SK-N-SH (cell line): Measurements from ENCODE around the gene MAPRE2. TPM values are rescaled to one million over a fixed set of nuclear protein-coding genes. Genes with fewer than 3 reads are reported as not detected.

Source experiments
- CTCF ChIA-PET: fragments of 300-600, 350-600 bp; formaldehyde crosslinking; extraction: SDS; loops from one replicate; lab custom pipeline; 2021; lab: Yijun Ruan, JAX
- POLR2A ChIA-PET: fragments of 350-600 bp; sonication (Branson Sonifier 250); formaldehyde crosslinking; extraction: SDS; loops from one replicate; lab custom pipeline; 2020; ENCODE audit warnings: antibody characterized with exemption, inconsistent platforms; lab: Yijun Ruan, JAX
- DNase-seq: peaks from one replicate; pipeline ENCODE4 v3.0.0; 2012
- H2AFZ ChIP-seq: fragments of 200-600 bp; sonication (generic); 2 replicates; pipeline ENCODE4 v1.8.1; 2016; ENCODE audit warnings: antibody characterized with exemption, mild to moderate bottlenecking, low read depth
- H3F3A ChIP-seq: fragments of 200-600 bp; sonication (generic); replicated peaks from 2 replicates; pipeline ENCODE3; 2016; ENCODE audit warnings: antibody characterized with exemption, mild to moderate bottlenecking; ENCODE audit not compliant: insufficient read depth
- H3K27ac ChIP-seq, 2 experiments: fragments of 200-500 bp in 1 of 2; fragments of 200-600 bp in 1 of 2; sonication (Bioruptor generic) in 1 of 2; sonication (generic), shearing (Covaris generic) in 1 of 2; 2 replicates each; pipeline versions ENCODE4 v1.5.1 to v1.6.1; 2014 to 2016; ENCODE audit warnings: low read depth in 2 of 2, inconsistent platforms in 1 of 2, low read length in 1 of 2, mild to moderate bottlenecking in 1 of 2, mixed read lengths in 1 of 2
- H3K27me3 ChIP-seq: fragments of 200-600 bp; sonication (generic), shearing (Covaris generic); 2 replicates; pipeline ENCODE4 v1.6.1; 2016; ENCODE audit warnings: mixed run types; ENCODE audit not compliant: insufficient read depth
- H3K36me3 ChIP-seq, 2 experiments: fragments of 200-500 bp in 1 of 2; fragments of 200-600 bp in 1 of 2; sonication (Bioruptor generic) in 1 of 2; sonication (generic) in 1 of 2; replicated peaks in 1 of 2; 2 replicates each; pipeline versions ENCODE3 to v1.5.1; 2014 to 2016; ENCODE audit warnings: low read length in 1 of 2, mild to moderate bottlenecking in 1 of 2; ENCODE audit not compliant: insufficient read depth in 2 of 2, control insufficient read depth in 1 of 2
- H3K4me1 ChIP-seq, 2 experiments: fragments of 200-500 bp in 1 of 2; fragments of 200-600 bp in 1 of 2; sonication (Bioruptor generic) in 1 of 2; sonication (generic), shearing (Covaris generic) in 1 of 2; 2 replicates each; pipeline versions ENCODE4 v1.5.1 to v1.6.1; 2014 to 2016; ENCODE audit warnings: low read depth in 1 of 2, low read length in 1 of 2, mixed run types in 1 of 2; ENCODE audit not compliant: insufficient read depth in 2 of 2, control insufficient read depth in 1 of 2
- H3K4me2 ChIP-seq: fragments of 200-600 bp; sonication (generic), shearing (Covaris generic); 2 replicates; pipeline ENCODE4 v1.6.1; 2017; ENCODE audit warnings: mixed run types
- H3K4me3 ChIP-seq, 2 experiments: fragments of 200-500 bp in 1 of 2; fragments of 200-600 bp in 1 of 2; sonication (Bioruptor generic) in 1 of 2; sonication (generic), shearing (Covaris generic) in 1 of 2; 2 replicates each; pipeline versions ENCODE4 v1.5.1 to v1.8.1; 2014 to 2016; ENCODE audit warnings: low read depth in 2 of 2, inconsistent platforms in 1 of 2, low read length in 1 of 2, mild to moderate bottlenecking in 1 of 2, mixed read lengths in 1 of 2, moderate library complexity in 1 of 2
- H3K79me2 ChIP-seq: fragments of 200-600 bp; sonication (generic); 2 replicates; pipeline ENCODE4 v1.8.1; 2017; ENCODE audit warnings: mild to moderate bottlenecking; ENCODE audit not compliant: insufficient read depth
- H3K9ac ChIP-seq: fragments of 200-600 bp; sonication (generic); 2 replicates; pipeline ENCODE4 v1.6.1; 2017; ENCODE audit warnings: mixed run types
- H3K9me2 ChIP-seq: fragments of 200-600 bp; sonication (generic); 2 replicates; pipeline ENCODE4 v1.6.1; 2017; ENCODE audit warnings: mixed run types
- H3K9me3 ChIP-seq: fragments of 200-600 bp; sonication (generic); 2 replicates; pipeline ENCODE4 v1.6.1; 2017; ENCODE audit warnings: mixed run types, mild to moderate bottlenecking, moderate library complexity
- H4K20me1 ChIP-seq: fragments of 200-600 bp; sonication (generic); 2 replicates; pipeline ENCODE4 v1.6.1; 2017; ENCODE audit warnings: mild to moderate bottlenecking, mixed run types; ENCODE audit not compliant: insufficient read depth
- ELF1 ChIP-seq: IDR thresholded peaks from 2 replicates; pipeline ENCODE4 v1.4.0; 2012
- EZH2phosphoT487 ChIP-seq: fragments of 200-600 bp; sonication (generic); IDR thresholded peaks from 2 replicates; pipeline ENCODE4 v1.6.1; 2017; ENCODE audit warnings: low read depth, mixed run types, mild to moderate bottlenecking, antibody characterized with exemption, moderate library complexity, borderline replicate concordance
- FOSL2 ChIP-seq: IDR thresholded peaks from 2 replicates; pipeline ENCODE4 v1.4.0; 2012; ENCODE audit warnings: low read depth, mild to moderate bottlenecking, moderate library complexity, borderline replicate concordance
- FOXM1 ChIP-seq: IDR thresholded peaks from 2 replicates; pipeline ENCODE4 v1.4.0; 2012; ENCODE audit warnings: low read depth, mild to moderate bottlenecking
- GABPA ChIP-seq: IDR thresholded peaks from 2 replicates; pipeline ENCODE4 v1.4.0; 2012; ENCODE audit warnings: low read depth, mild to moderate bottlenecking
- GATA2 ChIP-seq: sonication (generic); formaldehyde crosslinking; IDR thresholded peaks from 2 replicates; pipeline ENCODE4 v1.5.0; 2020; ENCODE audit warnings: mild to moderate bottlenecking, missing genetic modification reagents
- MEF2A ChIP-seq: IDR thresholded peaks from 2 replicates; pipeline ENCODE4 v1.4.0; 2012; ENCODE audit warnings: low read depth, borderline replicate concordance
- POLR2AphosphoS5 ChIP-seq: IDR thresholded peaks from 2 replicates; pipeline ENCODE4 v1.6.1; 2012; ENCODE audit warnings: low read depth, low read length
- RFX5 ChIP-seq: IDR thresholded peaks from 2 replicates; pipeline ENCODE4 v1.6.1; 2012; ENCODE audit warnings: mild to moderate bottlenecking, improper control_type of control experiment, low read length
- TAF1 ChIP-seq: IDR thresholded peaks from 2 replicates; pipeline ENCODE4 v1.6.1; 2012; ENCODE audit warnings: low read depth, mild to moderate bottlenecking, low read length, moderate library complexity, borderline replicate concordance
- WGBS: methylation state at CpG from one replicate; pipeline ENCODE4 v1.1.6; 2017; ENCODE audit warnings: low lambda C conversion rate; 5-methylcytosine and 5-hydroxymethylcytosine counted together
- polyA plus RNA-seq, 3 experiments: library from polyadenylated mRNA; depleted of rRNA; stranded (reverse); fragments of >200 nt; gene quantifications; 2 replicates each; pipeline ENCODE4 v1.2.3, GENCODE V29; 2012
- TF ChIP-seq, protein P1 (sequence below): IDR thresholded peaks from 2 replicates; pipeline ENCODE4; 2012
- TF ChIP-seq, protein P2 (sequence below): IDR thresholded peaks from 2 replicates; pipeline ENCODE4 v1.4.0; 2012; ENCODE audit warnings: low read depth, borderline replicate concordance

MAPRE2 gene
- polyA plus RNA-seq, 1 of the 3 experiments (the other 2 are of a cell fraction): 11.5 TPM

DNA sequence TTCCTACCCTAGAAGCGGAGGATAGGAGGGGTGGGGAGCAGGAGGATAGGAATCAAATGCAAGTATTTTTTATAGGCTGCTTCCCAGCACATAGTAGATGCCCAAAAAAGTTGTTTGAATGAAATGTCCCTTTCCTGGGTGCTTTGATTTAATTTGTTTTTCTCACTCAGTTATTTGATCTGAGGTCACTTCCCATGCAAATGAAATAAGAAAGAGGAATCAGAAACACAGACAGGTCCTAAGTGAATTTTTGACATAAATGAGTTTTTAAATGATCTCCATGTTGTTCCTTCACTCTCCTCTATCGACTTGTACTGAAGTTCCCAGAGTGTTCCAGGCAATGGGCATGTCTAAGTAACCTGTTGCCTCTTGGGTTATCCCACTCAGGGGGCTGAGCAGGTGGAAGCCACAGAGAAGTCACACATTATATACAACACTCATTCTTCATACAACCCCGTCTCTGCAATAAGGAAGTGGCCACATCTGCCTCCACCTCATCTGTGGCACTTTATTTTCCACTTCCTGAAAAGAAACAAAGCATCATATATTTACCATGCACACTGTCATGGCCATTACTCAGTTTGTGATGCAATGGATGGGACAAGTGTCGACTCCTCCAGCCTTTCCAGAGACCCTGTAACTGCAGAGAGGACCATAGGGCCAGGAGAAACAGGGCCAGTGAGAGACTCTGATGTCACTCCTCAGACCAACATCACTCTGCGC, 117.7 kb downstream of the MAPRE2 start:
- no peaks in the 10 kb centered on the region for H4K20me1 ChIP-seq
- H3K9me3 ChIP-seq: no peaks in the 10 kb centered on the region
- H3K4me3 ChIP-seq: no peak overlapping the region
- no peak overlapping the region for H2AFZ ChIP-seq
- no peak overlapping the region for H3K9ac ChIP-seq
- no peaks in the 10 kb centered on the region for H3K79me2 ChIP-seq
- H3K9me2 ChIP-seq: no peaks in the 10 kb centered on the region
- no peak overlapping the region for H3K4me2 ChIP-seq
- POLR2A ChIA-PET: no interaction called here
- H3K27ac ChIP-seq: no peak overlapping the region
- no peaks in the 10 kb centered on the region for H3F3A ChIP-seq
- H3K27me3 ChIP-seq: no peaks in the 10 kb centered on the region
- peaks cover 0 to 11% of the 10 kb centered on the region in 2 experiments; a peak in 2 of 4 replicates for H3K4me1 ChIP-seq
- CTCF ChIA-PET: interaction anchor here (1.3 to 1.8 kb wide), 2 partner anchors 13 to 197 kb away, joined by 3 to 4 read pairs; no protein-coding TSS in a partner anchor
- H3K36me3 ChIP-seq: no peaks in the 10 kb centered on the region
- no peak for TF ChIP-seq GATA2 (CRISPR knock-in tag)
- no peak for TF ChIP-seq TAF1
- TF ChIP-seq MEF2A: no peak
- TF ChIP-seq FOXM1: no peak
- no peak for TF ChIP-seq GABPA
- no peak for TF ChIP-seq EZH2phosphoT487
- TF ChIP-seq, protein P1, sequence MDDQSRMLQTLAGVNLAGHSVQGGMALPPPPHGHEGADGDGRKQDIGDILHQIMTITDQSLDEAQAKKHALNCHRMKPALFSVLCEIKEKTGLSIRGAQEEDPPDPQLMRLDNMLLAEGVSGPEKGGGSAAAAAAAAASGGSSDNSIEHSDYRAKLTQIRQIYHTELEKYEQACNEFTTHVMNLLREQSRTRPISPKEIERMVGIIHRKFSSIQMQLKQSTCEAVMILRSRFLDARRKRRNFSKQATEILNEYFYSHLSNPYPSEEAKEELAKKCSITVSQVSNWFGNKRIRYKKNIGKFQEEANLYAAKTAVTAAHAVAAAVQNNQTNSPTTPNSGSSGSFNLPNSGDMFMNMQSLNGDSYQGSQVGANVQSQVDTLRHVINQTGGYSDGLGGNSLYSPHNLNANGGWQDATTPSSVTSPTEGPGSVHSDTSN: no peak
- TF ChIP-seq, all 33 proteins: peak for 0
- WGBS: 45% methylated on average over 5 of the region's 5 CpGs
- DNase-seq: no peak

DNA sequence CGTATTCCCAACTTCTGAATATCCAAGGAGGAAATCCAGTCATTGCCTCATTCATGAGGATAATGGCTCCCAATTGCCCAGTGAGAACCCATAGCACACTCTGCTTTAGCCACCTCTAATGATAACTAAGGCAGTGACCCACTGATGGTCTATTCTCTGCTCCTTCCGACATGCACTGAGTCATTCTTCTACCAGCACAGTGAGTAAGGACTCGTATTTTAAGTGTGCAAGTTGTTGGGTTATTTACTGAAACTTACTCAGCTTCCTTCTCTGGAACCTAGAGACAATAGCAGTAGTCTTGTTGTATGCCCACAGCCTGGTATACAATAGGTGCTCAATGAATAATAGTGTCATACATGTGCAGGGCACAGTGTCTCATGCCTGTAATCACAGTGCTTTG, 118.6 kb downstream of the MAPRE2 start:
- CTCF ChIA-PET: interaction anchor here (1.3 to 2.0 kb wide), 3 partner anchors 12 to 196 kb away, joined by 3 to 8 read pairs (median 4); no protein-coding TSS in a partner anchor
- POLR2A ChIA-PET: no interaction called here
- Histone ChIP-seq H3K79me2 (no peaks in the 10 kb centered on the region), H3K36me3 (no peaks in the 10 kb centered on the region), H3K9me3 (no peaks in the 10 kb centered on the region), H3K4me3 (no peak overlapping the region), H3K27me3 (no peaks in the 10 kb centered on the region), H2AFZ (no peak overlapping the region), H4K20me1 (no peaks in the 10 kb centered on the region), H3F3A (no peaks in the 10 kb centered on the region), H3K27ac (no peak overlapping the region), H3K9me2 (no peaks in the 10 kb centered on the region), H3K9ac (no peak overlapping the region), H3K4me1 (peaks cover 0 to 11% of the 10 kb centered on the region in 2 experiments; a peak in 2 of 4 replicates), H3K4me2 (no peak overlapping the region)
- WGBS: 65% methylated on average over 3 of the region's 3 CpGs
- no peak for DNase-seq
- TF ChIP-seq, protein P2, sequence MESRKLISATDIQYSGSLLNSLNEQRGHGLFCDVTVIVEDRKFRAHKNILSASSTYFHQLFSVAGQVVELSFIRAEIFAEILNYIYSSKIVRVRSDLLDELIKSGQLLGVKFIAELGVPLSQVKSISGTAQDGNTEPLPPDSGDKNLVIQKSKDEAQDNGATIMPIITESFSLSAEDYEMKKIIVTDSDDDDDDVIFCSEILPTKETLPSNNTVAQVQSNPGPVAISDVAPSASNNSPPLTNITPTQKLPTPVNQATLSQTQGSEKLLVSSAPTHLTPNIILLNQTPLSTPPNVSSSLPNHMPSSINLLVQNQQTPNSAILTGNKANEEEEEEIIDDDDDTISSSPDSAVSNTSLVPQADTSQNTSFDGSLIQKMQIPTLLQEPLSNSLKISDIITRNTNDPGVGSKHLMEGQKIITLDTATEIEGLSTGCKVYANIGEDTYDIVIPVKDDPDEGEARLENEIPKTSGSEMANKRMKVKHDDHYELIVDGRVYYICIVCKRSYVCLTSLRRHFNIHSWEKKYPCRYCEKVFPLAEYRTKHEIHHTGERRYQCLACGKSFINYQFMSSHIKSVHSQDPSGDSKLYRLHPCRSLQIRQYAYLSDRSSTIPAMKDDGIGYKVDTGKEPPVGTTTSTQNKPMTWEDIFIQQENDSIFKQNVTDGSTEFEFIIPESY: no peak
- no peak for TF ChIP-seq RFX5
- no peak for TF ChIP-seq TAF1
- no peak for TF ChIP-seq POLR2AphosphoS5
- TF ChIP-seq ELF1: no peak
- no peak for TF ChIP-seq FOSL2
